Dedifferentiated amniotic fluid mesenchymal stem cell (primary cell): Measurements from ENCODE around the gene SCN10A.

ENCODE experiments used
- DNase-seq: peaks from one replicate; pipeline ENCODE4 v3.0.0-alpha.2; 2016; ENCODE audit errors: extremely low spot score

The SCN10A gene

GRCh38 chr3:38651153-38651789 is 164.7 kb downstream of the SCN10A start:
- DNase-seq, result peak; percentile 30

- no peak for DNase-seq
Observed at GRCh38 chr3:38650248-38650951, 165.6 kb downstream of the SCN10A start.

GRCh38 chr3:38649500-38650247 is 166.3 kb downstream of the SCN10A start, which contains the start of gene SCN5A:
Gene SCN5A, minus strand, starts transcription at chr3:38649687. Its CDS starts 16,380 bp downstream, at chr3:38633307.
- no peak for DNase-seq

DNA sequence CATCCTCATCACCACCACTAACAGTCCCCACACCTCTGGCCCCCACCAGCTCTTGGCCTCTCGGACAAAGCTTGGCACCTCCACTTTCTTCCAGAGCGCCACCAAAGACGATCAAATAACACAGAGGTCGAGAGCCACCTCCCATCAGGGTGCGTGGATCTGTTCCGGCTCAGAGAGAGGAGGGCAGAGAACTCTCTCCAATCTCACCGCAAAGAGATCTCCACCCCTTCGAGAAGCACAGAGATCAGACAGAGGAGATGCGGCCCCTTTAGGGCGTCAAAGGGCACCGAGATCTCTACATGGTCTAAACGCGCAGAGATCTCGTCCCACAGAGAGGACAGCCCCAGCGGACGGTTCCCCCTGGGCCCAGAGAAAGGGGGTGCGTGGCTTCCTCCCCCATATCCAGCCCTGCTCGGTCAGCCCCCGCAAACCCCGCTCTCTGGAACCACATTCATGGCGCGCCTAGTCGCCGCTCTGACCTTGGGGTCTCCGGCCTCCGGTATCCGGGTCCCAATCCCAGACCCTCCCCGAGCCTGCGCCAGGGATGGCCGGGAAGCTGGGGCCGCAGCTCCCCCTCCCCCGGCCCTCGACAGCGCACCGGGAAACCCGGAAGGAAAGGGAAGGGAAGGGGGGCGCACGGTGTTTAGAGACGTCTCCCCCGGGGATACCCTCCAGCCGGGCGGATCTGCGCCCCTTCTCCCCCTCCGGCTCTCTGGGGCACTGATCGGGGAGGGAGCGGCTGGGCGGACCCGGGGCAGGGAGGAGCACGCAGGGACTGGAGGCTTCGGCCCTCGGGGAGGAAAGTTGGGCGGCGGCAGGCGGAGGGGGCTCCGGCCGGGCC is 167.1 kb downstream of the SCN10A start:
- no peak for DNase-seq

DNA sequence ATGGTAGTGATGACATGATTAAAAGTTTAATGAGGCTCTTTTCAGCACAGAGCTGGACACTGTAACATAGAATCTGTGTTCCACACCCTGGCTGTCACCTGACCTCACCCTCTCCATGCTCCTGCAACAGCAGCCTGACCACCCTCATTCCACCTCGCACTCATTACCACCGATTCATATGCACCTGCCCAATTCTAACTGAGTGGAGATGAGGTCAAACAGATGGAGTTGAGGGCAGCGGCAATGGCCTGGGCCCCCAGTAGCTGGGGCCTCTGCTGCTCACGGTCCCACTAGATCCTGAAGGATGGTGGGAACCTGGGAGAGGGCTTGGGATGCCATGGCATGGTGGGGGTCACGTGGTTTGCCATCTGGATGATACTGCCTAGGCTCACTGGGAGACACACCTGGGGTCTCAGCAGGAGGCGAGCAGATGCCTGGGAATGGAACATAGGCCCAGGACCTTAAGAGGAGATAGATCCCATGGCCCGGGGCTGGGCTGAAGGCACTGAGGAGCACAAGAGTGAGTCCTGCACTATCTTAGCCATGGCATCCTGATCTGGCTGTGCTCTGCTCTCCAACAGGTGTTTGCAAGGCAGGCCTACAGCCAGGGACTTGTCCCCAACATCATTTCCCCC is 167.9 kb downstream of the SCN10A start:
- DNase-seq, result no peak

DNA sequence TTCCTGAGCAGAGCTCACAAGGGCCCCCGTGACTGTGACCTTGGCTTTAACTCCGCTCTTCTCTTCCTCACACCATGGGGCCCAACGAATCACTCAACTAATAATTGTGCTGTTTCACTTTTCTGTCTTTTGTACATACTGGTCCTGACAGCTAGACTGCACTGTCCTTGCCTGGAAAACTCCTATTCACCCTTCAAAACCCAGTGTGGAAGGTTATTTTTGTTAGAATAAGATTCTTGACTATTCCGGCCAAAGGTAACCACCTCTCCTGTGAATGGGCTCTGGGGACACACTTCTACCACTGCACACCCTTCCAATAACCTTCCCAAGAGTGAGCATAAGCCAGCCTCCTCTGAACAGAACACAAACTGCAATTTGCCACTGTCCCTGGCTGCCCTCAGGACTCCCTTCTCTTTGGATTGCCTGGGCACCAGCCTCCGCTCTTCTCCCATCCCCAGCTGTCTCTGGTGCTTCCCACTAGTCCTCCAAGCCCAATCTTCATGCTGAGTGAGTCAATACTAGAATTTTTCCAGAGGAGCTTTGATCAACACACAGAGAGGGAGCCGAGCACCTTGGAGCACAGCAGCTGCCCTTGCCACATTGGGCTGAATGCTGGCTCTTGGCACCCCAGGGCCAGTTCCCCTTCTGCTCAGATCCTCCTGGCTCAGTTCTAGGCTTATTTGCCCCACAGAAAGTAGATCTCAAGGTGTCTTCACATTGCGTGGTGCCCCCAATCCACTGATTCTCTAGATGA is 168.6 kb downstream of the SCN10A start:
- no peak for DNase-seq
